Heart left ventricle (tissue), 13 donors: ENCODE results near the gene NCAPD3.

Source experiments
- POLR2A ChIP-seq, 2 donors: fragments of 450-650 bp; IDR thresholded peaks; one replicate each; pipeline ENCODE4 v1.6.1; 2017; ENCODE audit warnings: antibody characterized with exemption in 2 of 2, mild to moderate bottlenecking in 2 of 2, moderate library complexity in 2 of 2
- TF ChIP-seq, protein P1 (sequence below), 12 donors: fragments of 200-600 bp; sonication (generic) in 4 of 12; IDR thresholded peaks; one replicate each; pipeline versions ENCODE4 v1.5.0 to v1.8.0; 2018 to 2022; ENCODE audit warnings: antibody characterized with exemption in 12 of 12, mild to moderate bottlenecking in 5 of 12
- donor health status: ischemic (EF 13 %, LVEDD 7.1; RV severe dilation, severe dysfunction).
- donor health status: DM: no; HTN: yes; CAD: no.
- donor health status: DM: no; HTN: no; CAD: no.
- donor health status: ischemic (EF 25% LVEDD 6.9; RV normal size, moderate dysfunction).
- donor health status: ischemic (EF 25% LVEDD 5.7; RV mildly dilated, moderate dysfunction).
- donor health status: ischemic (EF 35%, LVEDD 5.7; RV mildly dilated, moderate dysfunction).
- donor health status: nonischemic (EF 11% LVEDD 7.7; RV severe dilation, severe dysfunction).
- donor health status: DM: yes; HTN: yes; CAD: no.
- donor health status: PGD.
- donor health status: ischemic (EF 29% LVEDD 5.4; RV normal size, mild dysfunction).
- donor health status: nonischemic (EF 23%, LVEDD 6.1; RV moderate dilation, normal function).

- TF ChIP-seq, protein P1, sequence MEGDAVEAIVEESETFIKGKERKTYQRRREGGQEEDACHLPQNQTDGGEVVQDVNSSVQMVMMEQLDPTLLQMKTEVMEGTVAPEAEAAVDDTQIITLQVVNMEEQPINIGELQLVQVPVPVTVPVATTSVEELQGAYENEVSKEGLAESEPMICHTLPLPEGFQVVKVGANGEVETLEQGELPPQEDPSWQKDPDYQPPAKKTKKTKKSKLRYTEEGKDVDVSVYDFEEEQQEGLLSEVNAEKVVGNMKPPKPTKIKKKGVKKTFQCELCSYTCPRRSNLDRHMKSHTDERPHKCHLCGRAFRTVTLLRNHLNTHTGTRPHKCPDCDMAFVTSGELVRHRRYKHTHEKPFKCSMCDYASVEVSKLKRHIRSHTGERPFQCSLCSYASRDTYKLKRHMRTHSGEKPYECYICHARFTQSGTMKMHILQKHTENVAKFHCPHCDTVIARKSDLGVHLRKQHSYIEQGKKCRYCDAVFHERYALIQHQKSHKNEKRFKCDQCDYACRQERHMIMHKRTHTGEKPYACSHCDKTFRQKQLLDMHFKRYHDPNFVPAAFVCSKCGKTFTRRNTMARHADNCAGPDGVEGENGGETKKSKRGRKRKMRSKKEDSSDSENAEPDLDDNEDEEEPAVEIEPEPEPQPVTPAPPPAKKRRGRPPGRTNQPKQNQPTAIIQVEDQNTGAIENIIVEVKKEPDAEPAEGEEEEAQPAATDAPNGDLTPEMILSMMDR (IDR thresholded peaks at IDR 0.05), result no peak
- no peak for TF ChIP-seq POLR2A (IDR thresholded peaks at IDR 0.05)
These were observed 77.2 kb downstream of the NCAPD3 start for GRCh38 chr11:134146598-134146997.
